A549 treated with RU486 at 1 μM for 4 hours (cell line): Measurements from ENCODE around the gene DENND4B. TPM values are rescaled to one million over a fixed set of nuclear protein-coding genes. Genes with fewer than 3 reads are reported as not detected.

Experiments
- total RNA-seq: library from RNA; stranded (reverse); fragments of 200-300 nt; extraction: Qiagen RNA extraction; gene quantifications from 5 replicates; pipeline ENCODE4 v1.2.3, GENCODE V29; 2022; ENCODE audit warnings: low read depth

The DENND4B gene
- total RNA-seq, result 20.4 to 33.0 TPM (median 31.2 TPM) in 5 replicates

GRCh38 chr1:153946622-153947241, at the start of gene DENND4B:
Gene DENND4B, minus strand, starts transcription at chr1:153946718. Its CDS starts 2,344 bp downstream, at chr1:153944374.

GRCh38 chr1:153990468-153991150, 44.1 kb upstream of the DENND4B start, which contains the start of gene RPS27:
Gene RPS27, plus strand, starts transcription at chr1:153990762. Its CDS starts 35 bp downstream, at chr1:153990797.

DNA sequence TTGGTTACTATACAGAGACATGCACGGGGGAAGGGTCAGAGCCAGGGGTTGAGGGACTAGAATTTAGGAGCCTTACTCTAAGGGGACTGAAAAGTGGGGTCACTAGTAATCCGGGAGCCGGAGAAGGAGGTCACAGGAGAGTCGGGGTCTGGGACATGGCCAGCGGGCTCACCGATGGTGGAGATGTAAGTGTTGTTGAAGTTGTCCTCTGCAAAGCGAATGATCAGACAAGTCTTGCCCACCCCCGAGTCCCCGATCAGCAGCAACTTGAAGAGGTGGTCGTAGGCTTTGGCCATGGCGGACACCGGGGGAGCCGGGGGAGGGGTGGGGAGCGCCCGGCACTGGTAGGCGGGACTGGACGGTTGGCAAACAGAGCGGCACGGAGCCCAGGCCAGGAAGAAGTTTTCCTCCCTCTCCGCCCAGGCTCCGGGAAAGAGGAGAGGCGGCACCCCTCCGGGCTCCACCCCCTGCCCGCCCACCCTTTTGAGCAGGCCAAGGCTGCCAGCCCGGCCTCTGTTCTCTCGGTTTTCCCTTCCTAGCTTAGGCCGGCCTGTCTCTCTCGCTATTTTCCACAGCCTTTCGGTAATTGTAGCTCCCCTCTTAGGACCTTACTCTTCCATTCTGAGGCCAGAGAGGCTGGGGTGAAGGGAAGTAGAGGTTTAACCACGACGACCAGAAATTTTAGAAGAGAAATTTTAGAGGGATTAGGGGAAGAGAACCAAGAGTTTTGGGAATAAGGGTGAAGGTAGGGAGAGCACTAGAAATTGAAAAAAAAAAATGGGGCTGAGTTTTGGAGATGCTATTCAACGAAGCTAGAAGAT, 39.6 kb upstream of the DENND4B start, which contains the start of gene RAB13:
Gene RAB13 (minus strand): TSS at position 399 of the 821 bp plus-strand sequence. CDS start 103 bp downstream, at position 296.

DNA sequence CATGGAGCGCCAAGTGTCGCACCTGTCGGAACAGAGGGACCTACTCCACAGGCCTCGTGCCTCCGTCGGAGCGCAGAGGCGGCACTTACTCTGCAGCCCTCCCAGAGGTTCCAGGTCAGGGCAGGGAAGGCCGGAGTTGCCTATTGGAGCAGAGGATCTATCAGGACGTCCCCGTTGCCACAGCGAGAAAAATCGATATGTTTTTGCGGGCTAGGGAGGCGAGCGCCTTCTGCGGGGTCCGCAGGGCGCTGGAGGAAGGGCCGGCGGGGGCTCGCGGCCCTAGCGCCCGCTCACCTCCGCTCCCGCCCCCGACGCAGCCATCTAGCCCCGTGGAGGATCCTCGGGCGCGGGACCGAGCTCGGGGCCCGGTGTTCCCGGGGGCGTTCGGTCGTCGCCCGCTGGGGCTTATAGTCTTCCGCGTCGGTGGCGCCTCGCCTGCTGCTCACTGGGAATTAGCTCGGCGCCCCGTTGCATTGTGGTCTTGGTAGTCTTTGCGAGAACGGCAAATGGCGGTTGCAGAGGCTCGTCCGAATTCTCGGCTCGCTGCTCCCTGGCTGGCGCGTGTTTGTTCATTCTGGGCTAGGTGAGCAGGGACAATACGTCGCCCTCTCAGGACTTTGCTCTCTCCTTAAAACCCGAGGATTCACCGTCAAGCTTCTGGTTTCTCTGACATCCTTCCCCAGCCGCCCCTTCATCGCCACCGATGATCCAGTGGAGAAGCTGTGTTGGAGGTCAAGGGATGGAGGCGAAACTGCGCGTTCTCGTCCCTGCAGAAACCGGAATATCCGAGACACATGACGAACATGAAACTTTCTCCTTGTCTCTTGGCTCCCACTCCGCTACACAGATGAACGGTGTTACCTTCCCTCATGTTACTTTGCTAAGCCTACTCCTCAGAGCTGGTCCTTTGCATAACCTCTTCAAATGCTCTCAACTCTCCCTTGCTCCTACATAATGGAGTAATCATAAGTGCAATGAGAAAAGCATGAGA, 31.0 kb upstream of the DENND4B start, which contains the start of gene JTB:
Gene JTB (minus strand): TSS at position 425 of the 991 bp plus-strand sequence. CDS start 422 bp downstream, at position 3.

DNA sequence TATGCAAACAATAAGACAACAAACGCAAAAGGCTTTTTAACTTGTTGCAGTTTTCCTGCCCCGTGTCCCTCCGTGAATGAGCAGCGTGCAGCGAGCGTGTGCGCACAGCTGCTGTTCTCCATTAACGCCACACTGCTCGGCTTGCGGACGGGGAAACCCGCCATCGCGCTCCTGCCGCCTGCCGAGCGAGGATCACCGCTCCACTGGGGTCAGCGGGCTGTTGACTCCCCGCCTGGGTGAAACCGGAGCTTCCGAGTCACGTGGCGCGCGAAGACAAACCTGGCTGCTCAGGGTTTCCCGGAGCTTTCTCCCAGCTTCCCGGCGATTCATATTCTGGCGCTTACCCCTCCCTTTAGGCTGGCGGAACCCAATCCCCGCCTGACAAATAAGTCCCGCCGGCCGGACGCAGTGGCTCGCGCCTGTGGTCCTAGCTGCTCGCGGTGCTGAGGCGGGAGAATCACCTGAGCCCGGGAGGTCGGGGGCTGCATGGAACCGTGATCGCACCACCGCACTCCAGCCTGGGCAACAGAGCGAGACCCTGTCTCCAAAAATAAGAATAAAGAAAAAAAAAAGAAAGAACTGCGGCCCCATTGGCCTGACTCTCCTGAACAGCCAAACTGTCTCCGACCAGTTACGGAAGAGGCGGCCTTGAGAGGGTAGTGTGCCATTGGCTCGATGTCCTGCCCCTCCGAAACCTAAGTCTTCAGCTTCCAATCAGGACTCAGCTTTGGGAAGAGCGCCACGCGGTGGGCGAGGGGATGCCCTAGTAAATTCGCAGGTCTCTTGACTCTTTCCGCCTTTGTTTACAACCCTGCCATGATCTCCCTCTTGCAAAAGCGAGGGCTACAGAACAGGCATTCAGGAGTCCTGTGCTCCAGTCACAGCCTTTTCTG, 20.8 kb upstream of the DENND4B start, which contains the start of gene CREB3L4:
Gene CREB3L4 (plus strand): TSS at position 796 of the 893 bp plus-strand sequence. CDS start 624 bp downstream, outside the sequence.

GRCh38 chr1:153963030-153963849, 16.7 kb upstream of the DENND4B start, which contains the start of gene SLC39A1:
Gene SLC39A1, minus strand, starts transcription at chr1:153963537. Its CDS starts 822 bp downstream, at chr1:153962715.

GRCh38 chr1:153958111-153958960, 11.8 kb upstream of the DENND4B start, which contains the start of gene CRTC2:
Gene CRTC2, minus strand, starts transcription at chr1:153958612. Its CDS starts 115 bp downstream, at chr1:153958497.

DNA sequence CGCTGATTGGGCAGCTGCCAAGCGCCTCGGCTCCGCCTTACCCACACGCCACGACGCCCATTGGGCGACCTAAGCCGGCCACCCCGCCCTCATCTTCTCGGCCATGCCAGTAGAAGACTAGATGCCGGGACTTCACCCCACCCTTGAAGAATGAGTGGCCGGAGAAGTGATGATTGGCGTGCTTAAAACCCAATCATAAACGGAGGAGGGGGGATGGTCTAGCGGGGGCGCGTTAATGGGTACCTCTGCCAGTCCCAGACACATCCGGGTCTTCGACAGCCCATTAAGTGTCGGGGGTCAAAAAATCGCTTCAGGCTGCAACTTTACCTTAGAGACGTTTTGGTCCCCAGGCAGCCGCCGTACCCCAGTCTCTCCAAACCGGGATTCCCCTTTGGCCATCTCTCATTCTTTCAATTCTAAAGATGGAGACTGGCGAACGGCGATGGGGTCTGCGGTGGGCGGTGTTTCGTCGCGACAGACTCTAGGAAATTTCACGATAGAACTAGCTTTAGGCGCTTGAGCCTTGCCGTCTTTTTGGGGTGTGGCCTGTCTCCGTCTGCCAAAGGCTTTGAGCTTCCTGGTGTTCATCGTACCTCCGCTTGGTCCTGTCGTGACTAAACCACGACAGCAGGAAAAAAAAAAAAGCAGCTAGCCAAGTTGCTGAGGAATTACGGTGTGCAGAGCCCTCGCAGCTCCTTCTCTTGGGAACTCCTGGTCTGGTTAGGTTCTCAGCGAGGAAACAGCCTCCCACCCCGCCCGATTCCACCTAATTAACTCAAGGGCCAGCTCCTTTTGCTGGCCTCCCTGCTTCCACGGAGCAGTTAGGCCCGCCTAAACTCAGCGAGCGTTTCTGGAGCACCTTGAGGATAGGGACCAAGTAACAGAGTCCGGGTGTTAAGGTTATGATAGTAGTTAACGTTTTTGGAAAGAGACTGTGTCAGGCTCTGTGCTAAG, 23.3 kb downstream of the DENND4B start, which contains the start of gene GATAD2B:
Gene GATAD2B (minus strand): TSS at position 1 of the 954 bp plus-strand sequence. CDS start 94,625 bp downstream, outside the sequence.

Other genes starting within 250 kb of the DENND4B start
- gene INTS3, start 218.7 kb downstream of the DENND4B start, total RNA-seq, result 14.1 to 20.4 TPM (median 17.7 TPM) in 5 replicates
- gene SLC27A3, start 171.3 kb downstream of the DENND4B start, total RNA-seq, result 0.39 to 1.7 TPM (median 0.92 TPM) in 5 replicates
- gene GATAD2B, start 23.7 kb downstream of the DENND4B start, total RNA-seq, result 6.8 to 10.3 TPM (median 8.7 TPM) in 5 replicates
- 33.2 to 45.2 TPM (median 38.3 TPM) in 5 replicates for gene CRTC2, start 11.9 kb upstream of the DENND4B start, total RNA-seq
- gene SLC39A1, start 16.8 kb upstream of the DENND4B start, total RNA-seq, result 141 to 162 TPM (median 149 TPM) in 5 replicates
- 7.9 to 10.6 TPM (median 9.9 TPM) in 5 replicates for gene CREB3L4, start 21.2 kb upstream of the DENND4B start, total RNA-seq
- 106 to 170 TPM (median 153 TPM) in 5 replicates for gene JTB, start 31.0 kb upstream of the DENND4B start, total RNA-seq
- gene RAB13, start 39.6 kb upstream of the DENND4B start, total RNA-seq, result 138 to 159 TPM (median 146 TPM) in 5 replicates
- gene RPS27, start 44.0 kb upstream of the DENND4B start, total RNA-seq, result 4,038 to 7,790 TPM (median 4,623 TPM) in 5 replicates
- gene NUP210L, start 208.4 kb upstream of the DENND4B start, total RNA-seq, result not detected in 5 replicates
- 459 to 630 TPM (median 469 TPM) in 5 replicates for gene TPM3, start 245.4 kb upstream of the DENND4B start, total RNA-seq